Naive thymus-derived CD8-positive, alpha-beta T cell (primary cell): ENCODE results near the gene SH3BP1. TPM values are rescaled to one million over a fixed set of nuclear protein-coding genes. Genes with fewer than 3 reads are reported as not detected.

Source experiments
- ATAC-seq, 2 donors: fragments of 150-1000 bp; cut with Tn5 transposase in 1 of 2; sonication (Bioruptor Pico), chemical (Tn5 transposase) in 1 of 2; 1 replicate in 1 of 2; 2 replicates in 1 of 2; pipeline ENCODE4 v1.10.0; 2021; ENCODE audit warnings: mild to moderate bottlenecking in 2 of 2, moderate library complexity in 2 of 2
- POLR2A ChIA-PET: fragments of 350-600 bp; sonication (Branson Sonifier 250); formaldehyde crosslinking; loops from one replicate; lab custom pipeline; 2021; ENCODE audit warnings: antibody characterized with exemption; lab: Charles Lee
- DNase-seq, 10 donors: peaks; one replicate each; pipeline versions ENCODE4 v3.0.0 to v3.0.0-alpha.2; 2020 to 2022
- H3K27ac Mint-ChIP-seq, 10 donors: one replicate each; pipeline ENCODE4 v1.8.0; 2020 to 2022; ENCODE audit warnings: mild to moderate bottlenecking in 10 of 10, mixed read lengths in 10 of 10, moderate library complexity in 4 of 10, inconsistent platforms in 1 of 10
- H3K27me3 Mint-ChIP-seq, 5 donors: one replicate each; pipeline ENCODE4 v1.8.0; 2021 to 2022; ENCODE audit warnings: mixed read lengths in 5 of 5
- H3K36me3 Mint-ChIP-seq, 3 donors: one replicate each; pipeline ENCODE4 v1.8.0; 2020 to 2022; ENCODE audit warnings: mixed read lengths in 3 of 3, mild to moderate bottlenecking in 2 of 3, inconsistent platforms in 1 of 3
- H3K4me1 Mint-ChIP-seq, 4 donors: one replicate each; pipeline ENCODE4 v1.8.0; 2021 to 2022; ENCODE audit warnings: mixed read lengths in 4 of 4
- H3K4me3 Mint-ChIP-seq, 10 donors: one replicate each; pipeline ENCODE4 v1.8.0; 2020 to 2022; ENCODE audit warnings: mild to moderate bottlenecking in 10 of 10, mixed read lengths in 10 of 10, moderate library complexity in 6 of 10, inconsistent platforms in 1 of 10
- H3K9me3 Mint-ChIP-seq, 9 donors: one replicate each; pipeline ENCODE4 v1.8.0; 2020 to 2022; ENCODE audit warnings: mixed read lengths in 9 of 9, mild to moderate bottlenecking in 3 of 9, inconsistent platforms in 1 of 9, moderate library complexity in 1 of 9
- polyA plus RNA-seq, 3 donors: library from polyadenylated mRNA; unstranded; fragments of 300-500 nt; fragmentation: Illumina TruSeq; gene quantifications; one replicate each; pipeline ENCODE4 v1.2.3, GENCODE V29; 2021
- total RNA-seq, 8 experiments: library from RNA in 2 of 8; stranded (reverse) in 2 of 8; gene quantifications; one replicate each; pipeline ENCODE4 v1.2.3 and lab custom pipeline; 2021 to 2026

SH3BP1 gene
- total and polyA plus RNA-seq, 5 experiments from 2014 or later, result 16.9 to 79.0 (median 26.5) TPM

GRCh38 chr22:37661160-37661924, 21.9 kb downstream of the SH3BP1 start:
- Mint-ChIP-seq H3K9me3 (no peaks in the 10 kb centered on the region), H3K27ac (peak overlapping the region in 7 of 10 donors; percentile 9 to 87 (median 46)), H3K4me3 (peak overlapping the region in 7 of 10 donors; percentile 30 to 84 (median 57)), H3K27me3 (no peaks in the 10 kb centered on the region), H3K4me1 (peaks cover 21 to 46% (median 42%) of the 10 kb centered on the region in 4 donors), H3K36me3 (peaks cover 0 to 10% (median 2%) of the 10 kb centered on the region in 3 donors)
- peak in 5 of 10 donors; percentile 45 to 78 (median 58) for DNase-seq
- no peak for ATAC-seq
- POLR2A ChIA-PET, result interaction anchor here (64.1 to 66.7 kb wide), 2 partner anchors 2 to 28 kb away, joined by 2283 read pairs; partner anchors contain the start of genes GGA1, LGALS1, NOL12 and PDXP

GRCh38 chr22:37662039-37662438, 22.6 kb downstream of the SH3BP1 start:
- Mint-ChIP-seq H3K27ac (peak overlapping the region in 3 of 10 donors; percentile 15 to 82 (median 53)), H3K4me1 (peaks cover 19 to 45% (median 41%) of the 10 kb centered on the region in 4 donors), H3K9me3 (no peaks in the 10 kb centered on the region), H3K36me3 (peaks cover 0 to 10% (median 2%) of the 10 kb centered on the region in 3 donors), H3K27me3 (no peaks in the 10 kb centered on the region), H3K4me3 (peak overlapping the region in 1 of 10 donors; percentile 57)
- POLR2A ChIA-PET, result interaction anchor here (64.1 to 66.7 kb wide), 2 partner anchors 1 to 29 kb away, joined by 2283 read pairs; partner anchors contain the start of genes GGA1, LGALS1, NOL12 and PDXP
- DNase-seq (no peak), ATAC-seq (no peak)

DNA sequence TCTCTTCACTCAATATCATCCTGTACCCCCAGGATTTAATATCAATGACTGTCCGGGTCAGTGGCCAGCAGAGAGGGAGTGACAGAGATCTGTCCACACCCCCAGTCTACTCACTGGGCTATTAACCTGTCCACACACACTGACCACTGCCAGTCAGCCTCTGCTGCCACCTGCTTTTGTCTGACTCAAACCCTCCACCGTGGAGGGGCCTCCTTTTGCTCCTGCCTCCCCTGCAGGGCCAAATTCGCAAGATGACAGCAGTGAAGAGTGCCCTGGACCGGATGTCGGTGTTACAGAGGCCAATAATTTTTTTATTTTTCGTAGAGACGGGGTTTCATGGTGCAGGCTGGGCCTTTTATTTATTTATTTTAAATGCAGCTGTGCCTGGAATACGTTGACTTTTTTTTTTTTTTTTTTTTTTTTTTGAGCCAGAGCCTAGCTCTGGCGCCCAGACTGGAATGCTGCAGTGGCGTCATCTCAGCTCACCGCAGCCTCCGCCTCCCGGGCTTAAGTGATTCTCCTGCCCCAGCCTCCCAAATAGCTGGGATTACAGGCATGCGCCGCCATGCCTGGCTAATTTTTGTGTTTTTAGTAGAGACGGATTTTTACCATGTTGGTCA, 24.2 kb downstream of the SH3BP1 start:
- ATAC-seq, result no peak
- peak overlapping the region in 1 of 10 donors; percentile 27 for H3K27ac Mint-ChIP-seq
- peaks cover 0 to 10% (median 2%) of the 10 kb centered on the region in 3 donors for H3K36me3 Mint-ChIP-seq
- H3K27me3 Mint-ChIP-seq, result no peaks in the 10 kb centered on the region
- DNase-seq, result no peak
- no peak overlapping the region for H3K4me3 Mint-ChIP-seq
- no peaks in the 10 kb centered on the region for H3K9me3 Mint-ChIP-seq
- POLR2A ChIA-PET, result interaction anchor here (0.6 to 66.7 kb wide), 3 partner anchors 0 to 77 kb away, joined by 7 to 2283 read pairs (median 2283); partner anchors contain the start of genes GGA1, LGALS1, NOL12 and PDXP
- peaks cover 13 to 34% (median 31%) of the 10 kb centered on the region in 4 donors for H3K4me1 Mint-ChIP-seq

- no peak overlapping the region for H3K27ac Mint-ChIP-seq
- POLR2A ChIA-PET, result interaction anchor here (64.1 to 66.7 kb wide), 2 partner anchors 1 to 31 kb away, joined by 2283 read pairs; partner anchors contain the start of genes GGA1, LGALS1, NOL12 and PDXP
- DNase-seq, result no peak
- no peak for ATAC-seq
- peaks cover 0 to 10% (median 2%) of the 10 kb centered on the region in 3 donors for H3K36me3 Mint-ChIP-seq
- H3K27me3 Mint-ChIP-seq, result no peaks in the 10 kb centered on the region
- no peak overlapping the region for H3K4me3 Mint-ChIP-seq
- peaks cover 13 to 30% (median 28%) of the 10 kb centered on the region in 4 donors for H3K4me1 Mint-ChIP-seq
- no peaks in the 10 kb centered on the region for H3K9me3 Mint-ChIP-seq
Measured at GRCh38 chr22:37664249-37665101, 25.0 kb downstream of the SH3BP1 start.

DNA sequence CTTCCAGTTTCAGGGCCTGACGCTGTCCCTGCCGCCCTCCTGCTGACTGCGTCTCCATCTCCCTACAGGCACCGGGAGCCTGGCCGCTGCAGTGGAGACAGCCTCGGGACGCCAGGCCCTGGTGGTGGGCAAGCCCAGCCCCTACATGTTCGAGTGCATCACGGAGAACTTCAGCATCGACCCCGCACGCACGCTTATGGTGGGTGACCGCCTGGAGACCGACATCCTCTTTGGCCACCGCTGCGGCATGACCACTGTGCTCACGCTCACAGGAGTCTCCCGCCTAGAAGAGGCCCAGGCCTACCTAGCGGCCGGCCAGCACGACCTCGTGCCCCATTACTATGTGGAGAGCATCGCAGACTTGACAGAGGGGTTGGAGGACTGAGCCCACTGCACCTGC, 26.0 kb downstream of the SH3BP1 start:
- ATAC-seq (no peak), DNase-seq (no peak)
- H3K4me1 Mint-ChIP-seq, result peaks cover 6 to 22% (median 19%) of the 10 kb centered on the region in 4 donors
- H3K4me3 Mint-ChIP-seq, result no peak overlapping the region
- H3K27me3 Mint-ChIP-seq, result no peaks in the 10 kb centered on the region
- no peaks in the 10 kb centered on the region for H3K9me3 Mint-ChIP-seq
- H3K36me3 Mint-ChIP-seq, result peaks cover 0 to 10% (median 2%) of the 10 kb centered on the region in 3 donors
- POLR2A ChIA-PET, result interaction anchor here (1.6 to 66.7 kb wide), 3 partner anchors 2 to 32 kb away, joined by 6 to 2283 read pairs (median 2283); partner anchors contain the start of genes GGA1, LGALS1, NOL12 and PDXP
- H3K27ac Mint-ChIP-seq, result no peak overlapping the region

DNA sequence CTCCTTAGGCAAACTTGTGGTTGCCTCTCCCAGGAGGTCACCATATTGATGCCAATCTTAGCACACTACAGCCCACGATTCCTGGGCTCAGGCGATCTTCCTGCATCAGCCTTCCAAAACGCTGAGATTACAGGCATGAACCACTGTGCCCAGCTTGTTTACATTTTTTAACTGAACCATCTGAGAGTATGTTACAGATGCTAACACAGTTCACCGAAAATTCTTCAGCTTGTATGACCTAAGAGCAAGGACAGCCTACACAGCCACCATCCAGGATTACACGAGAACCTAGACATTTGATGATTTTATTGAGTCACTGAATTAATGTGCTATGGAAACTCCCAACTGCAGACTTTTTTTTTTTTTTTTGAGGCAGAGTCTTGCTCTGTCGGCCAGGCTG, 30.1 kb downstream of the SH3BP1 start:
- POLR2A ChIA-PET, result interaction anchor here (0.6 to 66.7 kb wide), 5 partner anchors 14 to 364 kb away, joined by 3 to 2283 read pairs (median 4); partner anchors contain the start of genes GGA1, NOL12, PDXP and SH3BP1
- no peak for DNase-seq
- Mint-ChIP-seq H3K4me1 (peaks cover 14 to 40% (median 35%) of the 10 kb centered on the region in 4 donors), H3K27me3 (no peaks in the 10 kb centered on the region), H3K9me3 (no peaks in the 10 kb centered on the region), H3K4me3 (no peak overlapping the region), H3K27ac (peak overlapping the region in 3 of 10 donors; percentile 7 to 73 (median 37)), H3K36me3 (peaks cover 0 to 7% (median 2%) of the 10 kb centered on the region in 3 donors)
- ATAC-seq, result no peak

DNA sequence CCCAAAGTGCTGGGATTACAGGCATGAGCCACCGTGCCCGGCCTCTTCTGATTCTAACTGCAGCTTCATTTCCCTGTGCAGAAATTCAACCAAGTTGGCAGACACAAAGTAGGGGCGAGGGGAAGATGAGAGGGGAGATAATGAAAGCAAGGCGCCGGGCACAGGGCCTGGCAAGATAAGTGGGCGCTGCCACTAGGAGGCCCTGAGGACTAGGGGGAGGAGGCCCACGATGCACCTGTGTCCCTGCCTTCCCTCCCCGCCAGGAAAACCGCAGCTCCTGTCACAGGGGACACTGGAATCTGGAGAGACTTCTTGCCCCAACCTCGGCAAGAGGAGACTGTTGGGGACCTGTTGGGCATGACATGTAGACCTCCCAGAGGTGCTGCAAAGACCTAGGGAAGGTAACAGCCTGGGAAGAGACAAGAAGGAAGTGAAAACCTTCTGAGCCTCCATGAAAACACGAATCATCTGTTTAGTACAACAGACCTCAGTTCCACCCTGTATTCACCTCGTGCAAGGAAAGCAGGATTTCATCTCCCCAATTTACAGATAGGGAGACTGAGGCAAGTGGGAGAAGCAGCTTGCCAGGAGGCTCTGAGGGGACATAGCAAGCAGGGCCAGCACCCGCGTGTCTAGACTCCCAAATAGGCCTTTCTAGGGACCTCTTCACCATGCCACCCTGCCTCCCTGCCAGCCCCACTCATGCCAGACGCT, 32.9 kb downstream of the SH3BP1 start:
- POLR2A ChIA-PET, result interaction anchor here (0.6 to 66.7 kb wide), 3 partner anchors 14 to 614 kb away, joined by 3 to 2283 read pairs (median 71); partner anchors contain the start of genes GGA1, NOL12, PDXP and SH3BP1
- H3K9me3 Mint-ChIP-seq, result no peaks in the 10 kb centered on the region
- no peaks in the 10 kb centered on the region for H3K27me3 Mint-ChIP-seq
- peak in 7 of 10 donors; percentile 23 to 68 (median 40) for DNase-seq
- peak overlapping the region; percentile 34 to 89 (median 54) for H3K4me3 Mint-ChIP-seq
- H3K36me3 Mint-ChIP-seq, result no peaks in the 10 kb centered on the region
- peak overlapping the region; percentile 76 to 94 (median 86) for H3K27ac Mint-ChIP-seq
- peak in 1 of 2 donors; percentile 15 for ATAC-seq
- H3K4me1 Mint-ChIP-seq, result peaks cover 20 to 57% (median 53%) of the 10 kb centered on the region in 4 donors

DNA sequence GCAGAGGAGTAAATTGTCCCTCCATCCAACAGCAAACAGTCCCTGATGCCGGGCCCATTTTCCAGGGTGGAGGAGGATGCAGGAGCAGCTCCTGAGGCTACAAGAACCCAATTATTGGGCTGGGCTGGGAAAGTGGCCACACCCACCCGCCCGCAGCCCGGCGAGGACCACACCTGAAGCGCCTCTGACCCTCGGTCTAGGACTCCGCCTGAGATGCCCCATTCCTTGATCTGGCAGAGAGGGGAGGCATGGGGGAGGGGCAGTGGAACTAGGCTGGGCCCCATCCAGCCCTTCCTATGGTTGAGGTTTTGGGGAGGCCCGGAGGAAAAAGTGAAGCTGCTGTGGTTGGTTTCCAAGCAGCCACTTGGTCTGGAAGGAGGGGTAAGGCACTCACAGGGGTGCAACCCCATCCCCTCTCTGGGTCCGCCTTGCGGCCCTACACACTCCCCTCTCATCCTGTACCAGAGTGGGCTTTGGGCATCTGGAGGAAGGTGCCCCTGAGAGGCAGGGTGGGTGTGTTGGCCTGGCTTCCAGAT, 33.5 kb downstream of the SH3BP1 start:
- POLR2A ChIA-PET, result interaction anchor here (9.0 to 66.7 kb wide), 2 partner anchors 13 to 40 kb away, joined by 71 to 2283 read pairs; partner anchors contain the start of genes GGA1, NOL12, PDXP and SH3BP1
- Mint-ChIP-seq H3K4me1 (peaks cover 20 to 63% (median 58%) of the 10 kb centered on the region in 4 donors), H3K27me3 (no peaks in the 10 kb centered on the region), H3K4me3 (peak overlapping the region in 7 of 10 donors; percentile 26 to 89 (median 52)), H3K36me3 (no peaks in the 10 kb centered on the region), H3K9me3 (no peaks in the 10 kb centered on the region), H3K27ac (peak overlapping the region; percentile 76 to 98 (median 90))
- peak in 1 of 10 donors; percentile 12 for DNase-seq
- no peak for ATAC-seq

- Mint-ChIP-seq H3K27me3 (no peaks in the 10 kb centered on the region), H3K36me3 (no peaks in the 10 kb centered on the region), H3K4me1 (peaks cover 20 to 66% (median 62%) of the 10 kb centered on the region in 4 donors), H3K4me3 (peak overlapping the region; percentile 53 to 99 (median 76)), H3K9me3 (no peaks in the 10 kb centered on the region), H3K27ac (peak overlapping the region; percentile 58 to 100 (median 91))
- POLR2A ChIA-PET, result interaction anchor here (9.0 to 66.7 kb wide), 2 partner anchors 12 to 41 kb away, joined by 71 to 2283 read pairs; partner anchors contain the start of genes GGA1, NOL12, PDXP and SH3BP1
- DNase-seq (no peak), ATAC-seq (no peak)
Measured at GRCh38 chr22:37674248-37674647, 34.8 kb downstream of the SH3BP1 start.
